ENCODE results near the gene ZKSCAN1.

Gene ZKSCAN1

DNA sequence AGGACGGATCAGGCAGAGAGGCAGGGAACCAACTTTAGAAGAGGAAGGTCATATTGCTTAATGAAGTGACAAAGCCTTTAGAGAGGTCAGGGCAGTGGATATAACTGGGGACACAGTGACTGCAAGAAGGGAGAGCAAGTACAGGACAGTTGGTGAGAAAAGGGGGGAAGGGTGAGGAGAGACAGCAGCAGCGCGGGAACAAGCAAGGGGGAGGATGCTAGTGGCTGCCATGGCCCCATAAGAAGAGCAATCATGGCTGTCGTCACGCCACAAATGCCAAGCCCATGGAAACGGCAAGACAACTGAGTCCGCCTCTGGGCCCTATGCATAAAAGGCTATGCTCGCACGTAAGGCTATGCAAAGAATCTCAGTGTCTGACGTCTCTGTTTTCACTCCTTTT lies 57.1 kb downstream of the ZKSCAN1 start:
- Histone ChIP-seq H3K9ac (no peak overlapping the region), H3K9me3 (peaks cover 84% of the 10 kb centered on the region), H3K4me2 (no peak overlapping the region), H3K27ac (no peak overlapping the region), H3K27me3 (no peaks in the 10 kb centered on the region), H3K4me1 (no peaks in the 10 kb centered on the region), H3K36me3 (peaks cover 100% of the 10 kb centered on the region), H4K20me1 (peaks cover 29% of the 10 kb centered on the region; the same call in 1 of the 2 replicates), H3K4me3 (peak overlapping the region; percentile 50)
- no peak for TF ChIP-seq Cebpa-rat (IDR thresholded peaks at IDR 0.05)

DNA sequence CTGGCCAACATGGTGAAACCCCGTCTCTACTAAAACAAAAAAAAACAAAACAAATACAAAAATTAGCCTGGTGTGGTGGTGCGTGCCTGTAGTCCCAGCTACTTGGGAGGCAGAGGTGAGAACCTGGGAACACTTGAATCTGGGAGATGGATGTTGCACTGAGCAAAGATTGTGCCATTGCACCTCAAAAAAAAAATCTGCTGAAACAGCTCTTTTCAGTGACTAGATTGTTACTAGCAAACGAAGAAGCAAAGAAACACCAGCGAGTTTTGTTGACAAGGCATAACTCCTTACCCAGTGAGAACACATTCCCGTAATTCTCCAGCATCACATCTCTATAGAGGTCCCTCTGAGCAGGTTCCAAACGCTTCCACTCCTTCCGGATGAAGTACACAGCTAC lies 59.4 kb downstream of the ZKSCAN1 start:
- Histone ChIP-seq H3K36me3 (peaks cover 100% of the 10 kb centered on the region), H3K27ac (no peak overlapping the region), H3K4me3 (peak overlapping the region; percentile 34), H3K4me1 (peaks cover 11% of the 10 kb centered on the region), H3K4me2 (no peak overlapping the region), H3K9me3 (peaks cover 91% of the 10 kb centered on the region), H3K27me3 (no peaks in the 10 kb centered on the region), H4K20me1 (peaks cover 42% of the 10 kb centered on the region; the same call in 1 of the 2 replicates), H3K9ac (no peak overlapping the region)
- TF ChIP-seq Cebpa-rat (IDR thresholded peaks at IDR 0.05) = no peak

DNA sequence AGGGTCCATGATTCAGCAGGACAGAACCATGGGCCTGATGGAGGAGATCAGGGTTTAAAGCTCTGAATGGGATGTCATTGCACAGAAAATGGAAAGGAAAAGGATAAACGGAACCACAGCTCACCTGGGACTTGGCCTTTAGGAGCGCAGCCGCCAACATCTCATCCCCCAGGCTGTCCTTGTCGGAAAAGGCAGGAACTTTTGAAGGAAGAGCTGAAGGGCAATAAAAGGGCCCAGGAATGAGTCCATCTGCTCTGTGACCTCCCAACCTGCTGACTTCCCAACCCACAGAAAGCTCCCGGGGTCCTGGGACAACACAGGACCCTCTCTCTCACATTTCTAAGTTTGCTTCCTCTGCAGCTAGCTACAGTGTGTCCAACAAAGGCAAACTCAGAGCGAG lies 60.0 kb downstream of the ZKSCAN1 start:
- Histone ChIP-seq H3K36me3 (peaks cover 99% of the 10 kb centered on the region), H3K9ac (no peak overlapping the region), H3K4me2 (no peak overlapping the region), H3K27ac (no peak overlapping the region), H4K20me1 (peaks cover 48% of the 10 kb centered on the region; the same call in 1 of the 2 replicates), H3K27me3 (no peaks in the 10 kb centered on the region), H3K4me1 (peaks cover 16% of the 10 kb centered on the region), H3K9me3 (peaks cover 85% of the 10 kb centered on the region), H3K4me3 (peak overlapping the region; percentile 34; the same call in 1 of the 2 replicates)
- TF ChIP-seq Cebpa-rat (IDR thresholded peaks at IDR 0.05) = no peak

DNA sequence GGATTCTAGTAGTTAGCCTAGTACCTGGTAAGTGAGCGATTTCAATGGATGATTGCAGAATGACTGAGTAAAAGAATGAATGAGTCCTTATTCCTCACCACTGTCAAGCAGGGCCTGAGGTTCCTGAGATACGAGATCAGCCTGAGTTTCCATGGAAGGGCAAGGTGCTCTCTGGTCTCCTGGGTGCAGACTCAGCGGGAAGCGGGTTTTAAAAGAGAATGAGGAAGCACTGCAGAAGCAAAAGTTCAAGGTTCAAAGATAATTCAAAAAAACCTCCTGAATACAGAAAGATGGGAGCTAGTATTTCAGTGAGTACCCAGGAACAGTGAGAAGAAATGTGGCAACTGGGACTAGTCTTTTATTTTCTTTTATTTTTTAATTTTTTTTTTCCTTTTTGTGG lies 61.8 kb downstream of the ZKSCAN1 start:
- Histone ChIP-seq H3K27ac (no peak overlapping the region), H3K36me3 (peaks cover 81% of the 10 kb centered on the region), H4K20me1 (peaks cover 48% of the 10 kb centered on the region; the same call in 1 of the 2 replicates), H3K4me3 (no peak overlapping the region), H3K4me1 (peaks cover 21% of the 10 kb centered on the region), H3K9me3 (peaks cover 67% of the 10 kb centered on the region), H3K9ac (no peak overlapping the region), H3K27me3 (no peaks in the 10 kb centered on the region), H3K4me2 (no peak overlapping the region)
- no peak for TF ChIP-seq Cebpa-rat (IDR thresholded peaks at IDR 0.05)

- no peak overlapping the region for H3K9ac ChIP-seq
These were observed 63.7 kb downstream of the ZKSCAN1 start for GRCh38 chr7:100079024-100079560.

GRCh38 chr7:100080907-100081534 lies 65.6 kb downstream of the ZKSCAN1 start:
- H3K4me1 ChIP-seq = peaks cover 28% of the 10 kb centered on the region
- peaks cover 40% of the 10 kb centered on the region; the same call in 1 of the 2 replicates for H4K20me1 ChIP-seq
- H3K36me3 ChIP-seq = peaks cover 43% of the 10 kb centered on the region
- H3K9ac ChIP-seq = peak overlapping the region; percentile 99
- peak overlapping the region; percentile 86 for H3K4me2 ChIP-seq
- peaks cover 29% of the 10 kb centered on the region for H3K9me3 ChIP-seq
- peaks cover 13% of the 10 kb centered on the region for H3K27me3 ChIP-seq
- peak overlapping the region; percentile 93 for H3K4me3 ChIP-seq
- peak overlapping the region; percentile 99 for H3K27ac ChIP-seq
- TF ChIP-seq Cebpa-rat (IDR thresholded peaks at IDR 0.05) = no peak

More at GRCh38 chr7:100079024-100079560, 63.7 kb downstream of the ZKSCAN1 start:
- peaks cover 48% of the 10 kb centered on the region for H3K9me3 ChIP-seq
- no peak overlapping the region for H3K27ac ChIP-seq
- H3K4me3 ChIP-seq = no peak overlapping the region
- peak overlapping the region; percentile 86 for H3K4me2 ChIP-seq
- H3K36me3 ChIP-seq = peaks cover 62% of the 10 kb centered on the region
- peaks cover 13% of the 10 kb centered on the region for H3K27me3 ChIP-seq
- peaks cover 28% of the 10 kb centered on the region for H3K4me1 ChIP-seq
- peaks cover 48% of the 10 kb centered on the region; the same call in 1 of the 2 replicates for H4K20me1 ChIP-seq
- TF ChIP-seq Cebpa-rat (IDR thresholded peaks at IDR 0.05) = no peak

GRCh38 chr7:100081535-100082102 lies 66.2 kb downstream of the ZKSCAN1 start, which contains the start of gene ZNF3:
Gene ZNF3, minus strand, starts transcription at chr7:100081723. Its CDS starts 4,366 bp downstream, at chr7:100077357.
- Histone ChIP-seq H3K27ac (peak within 1 kb of the TSS; percentile 99), H3K27me3 (peaks cover 13% of the 10 kb centered on the region), H4K20me1 (peaks cover 38% of the 10 kb centered on the region; the same call in 1 of the 2 replicates), H3K36me3 (peaks cover 37% of the 10 kb centered on the region), H3K9me3 (peaks cover 23% of the 10 kb centered on the region), H3K4me1 (peaks cover 28% of the 10 kb centered on the region), H3K4me2 (peak within 1 kb of the TSS; percentile 86), H3K9ac (peak within 1 kb of the TSS; percentile 99), H3K4me3 (peak within 1 kb of the TSS; percentile 93)
- no peak for TF ChIP-seq Cebpa-rat (IDR thresholded peaks at IDR 0.05)

DNA sequence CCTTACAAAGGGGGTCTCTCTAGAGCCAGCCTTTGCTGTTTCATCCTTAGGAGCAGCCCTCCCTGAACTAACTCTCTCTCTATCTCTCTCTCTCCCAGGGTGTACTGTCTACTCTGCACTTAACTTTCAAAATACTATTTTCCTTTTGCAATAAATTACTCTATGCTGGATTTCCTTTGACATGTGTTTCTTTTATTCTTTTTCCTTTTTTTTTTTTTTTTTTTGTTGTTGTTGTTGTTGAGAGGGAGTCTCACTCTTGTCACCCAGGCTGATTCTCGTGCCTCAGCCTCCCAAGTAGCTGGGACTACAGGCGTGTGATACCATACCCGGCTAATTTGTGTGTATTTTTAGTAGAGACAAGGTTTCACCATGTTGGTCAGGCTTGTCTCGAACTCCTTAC lies 67.6 kb downstream of the ZKSCAN1 start:
- H3K27ac ChIP-seq = no peak overlapping the region
- peaks cover 10% of the 10 kb centered on the region for H3K9me3 ChIP-seq
- peaks cover 23% of the 10 kb centered on the region for H3K36me3 ChIP-seq
- peaks cover 13% of the 10 kb centered on the region for H3K27me3 ChIP-seq
- TF ChIP-seq Cebpa-rat (IDR thresholded peaks at IDR 0.05) = no peak
- peak overlapping the region; percentile 71 for H3K4me2 ChIP-seq
- H3K4me1 ChIP-seq = peaks cover 29% of the 10 kb centered on the region
- H4K20me1 ChIP-seq = peaks cover 25% of the 10 kb centered on the region; the same call in 1 of the 2 replicates
- no peak overlapping the region for H3K9ac ChIP-seq
- no peak overlapping the region for H3K4me3 ChIP-seq

GRCh38 chr7:100085515-100085914 lies 70.1 kb downstream of the ZKSCAN1 start:
- Histone ChIP-seq H3K4me3 (no peak overlapping the region), H4K20me1 (no peaks in the 10 kb centered on the region; the same call in 1 of the 2 replicates), H3K36me3 (peaks cover 7% of the 10 kb centered on the region), H3K27me3 (peaks cover 13% of the 10 kb centered on the region), H3K9ac (no peak overlapping the region), H3K27ac (no peak overlapping the region), H3K9me3 (no peaks in the 10 kb centered on the region), H3K4me1 (peaks cover 32% of the 10 kb centered on the region), H3K4me2 (no peak overlapping the region)
- TF ChIP-seq Cebpa-rat (IDR thresholded peaks at IDR 0.05) = no peak

Data from BLaER1 (cell line).